AG20443 (cell line): ENCODE results near the gene RTEL1.
"Not testable (repeated sequence)": the region's sequence is repeated elsewhere in the genome, so short reads cannot be mapped to it uniquely, and the experiment has no call there.

Experiments used
- DNase-seq: peaks from one replicate; pipeline ENCODE4 v3.0.0; 2012; ENCODE audit warnings: low spot score, mixed read lengths

The RTEL1 gene

DNA sequence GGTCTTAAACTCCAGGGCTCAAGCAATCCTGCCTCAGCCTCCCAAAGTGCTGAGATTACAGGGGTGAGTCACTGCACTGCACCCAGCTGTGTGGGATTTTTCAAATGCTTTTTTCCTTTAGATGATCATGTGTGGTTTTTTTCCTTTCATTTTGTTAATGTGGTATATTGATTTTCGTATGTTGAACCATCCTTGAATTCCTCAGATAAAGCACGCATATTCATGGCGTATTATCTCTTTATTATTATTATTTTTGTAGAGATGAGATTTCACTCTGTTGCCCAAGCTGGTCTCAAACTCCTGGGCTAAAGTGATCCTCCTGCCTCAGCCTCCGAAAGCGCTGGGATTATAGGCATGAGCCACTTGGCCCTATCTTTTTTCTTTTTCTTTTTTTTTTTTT is 56.7 kb downstream of the RTEL1 start:
- no peak for DNase-seq

DNA sequence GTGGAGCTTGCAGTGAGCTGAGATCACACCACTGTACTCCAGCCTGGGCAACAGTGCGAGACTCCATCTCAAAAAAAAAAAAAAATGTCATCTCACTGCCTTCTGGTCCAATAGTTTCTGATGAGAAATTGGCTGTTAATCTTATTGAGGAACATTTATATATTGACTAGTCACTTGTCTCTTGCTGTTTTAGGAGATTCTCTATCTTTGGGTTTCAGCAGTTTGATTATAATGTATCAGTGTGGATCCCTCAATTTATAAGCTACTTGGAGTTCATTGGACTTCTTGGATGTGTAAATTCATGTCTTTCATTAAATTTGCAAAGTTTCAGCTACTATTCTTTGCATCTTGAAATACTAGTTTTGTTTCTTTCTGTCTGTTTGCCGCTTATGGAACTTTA is 60.9 kb downstream of the RTEL1 start:
- DNase-seq = no peak

DNA sequence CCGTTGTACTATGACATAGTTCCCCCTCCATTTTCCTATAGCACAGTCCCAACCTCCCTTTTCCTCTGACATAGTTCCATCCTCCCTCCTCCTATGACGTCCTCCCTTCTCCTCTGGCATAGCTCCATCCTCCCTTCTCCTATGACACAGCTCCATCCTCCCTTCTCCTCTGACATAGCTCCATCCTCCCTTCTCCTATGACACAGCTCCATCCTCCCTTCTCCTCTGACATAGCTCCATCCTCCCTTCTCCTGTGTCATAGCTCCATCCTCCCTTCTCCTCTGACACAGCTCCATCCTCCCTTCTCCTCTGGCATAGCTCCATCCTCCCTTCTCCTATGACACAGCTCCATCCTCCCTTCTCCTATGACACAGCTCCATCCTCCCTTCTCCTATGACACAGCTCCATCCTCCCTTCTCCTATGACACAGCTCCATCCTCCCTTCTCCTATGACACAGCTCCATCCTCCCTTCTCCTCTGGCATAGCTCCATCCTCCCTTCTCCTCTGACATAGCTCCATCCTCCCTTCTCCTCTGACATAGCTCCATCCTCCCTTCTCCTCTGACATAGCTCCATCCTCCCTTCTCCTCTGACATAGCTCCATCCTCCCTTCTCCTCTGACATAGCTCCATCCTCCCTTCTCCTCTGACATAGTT is 65.0 kb downstream of the RTEL1 start:
- DNase-seq = not testable (repeated sequence)

DNA sequence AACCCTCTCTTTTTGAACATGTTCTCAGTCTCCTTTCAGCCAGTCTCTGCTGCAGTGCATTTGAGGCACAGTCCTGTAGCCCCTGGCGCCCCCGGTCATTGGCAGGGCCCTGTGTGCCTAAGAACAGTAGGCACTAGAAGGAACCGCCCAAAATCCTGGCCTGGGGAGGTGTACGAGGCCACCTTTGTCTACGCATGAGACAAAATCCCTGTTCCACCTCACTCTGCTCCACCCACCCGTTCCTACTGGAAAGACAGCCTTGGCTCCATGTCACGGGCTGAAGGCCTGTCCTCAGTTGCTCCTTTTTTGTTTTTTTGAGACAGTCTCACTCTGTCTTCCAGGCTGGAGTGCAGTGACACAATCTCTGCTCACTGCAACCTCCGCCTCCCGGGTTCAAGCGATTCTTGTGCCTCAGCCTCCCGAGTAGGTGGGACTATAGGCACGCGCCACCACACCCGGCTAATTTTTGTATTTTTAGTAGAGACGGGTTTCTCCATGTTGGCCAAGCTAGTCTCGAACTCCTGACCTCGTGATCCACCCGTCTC is 72.1 kb downstream of the RTEL1 start:
- not testable (repeated sequence) for DNase-seq

DNA sequence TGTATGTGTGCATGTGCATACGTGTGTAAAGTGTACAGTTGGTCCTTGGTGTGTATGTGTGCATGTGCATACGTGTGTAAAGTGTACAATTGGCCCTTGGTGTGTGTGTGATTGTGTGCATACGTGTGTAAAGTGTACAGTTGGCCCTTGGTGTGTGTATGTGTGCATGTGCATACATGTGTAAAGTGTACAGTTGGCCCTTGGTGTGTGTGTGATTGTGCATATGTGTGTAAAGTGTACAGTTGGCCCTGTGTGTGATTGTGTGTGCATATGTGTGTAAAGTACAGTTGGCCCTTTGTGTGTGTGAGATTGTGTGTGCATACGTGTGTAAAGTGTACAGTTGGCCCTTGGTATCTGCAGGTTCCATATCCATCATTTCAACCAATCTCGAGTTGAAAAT is 73.3 kb downstream of the RTEL1 start:
- DNase-seq = no peak

DNA sequence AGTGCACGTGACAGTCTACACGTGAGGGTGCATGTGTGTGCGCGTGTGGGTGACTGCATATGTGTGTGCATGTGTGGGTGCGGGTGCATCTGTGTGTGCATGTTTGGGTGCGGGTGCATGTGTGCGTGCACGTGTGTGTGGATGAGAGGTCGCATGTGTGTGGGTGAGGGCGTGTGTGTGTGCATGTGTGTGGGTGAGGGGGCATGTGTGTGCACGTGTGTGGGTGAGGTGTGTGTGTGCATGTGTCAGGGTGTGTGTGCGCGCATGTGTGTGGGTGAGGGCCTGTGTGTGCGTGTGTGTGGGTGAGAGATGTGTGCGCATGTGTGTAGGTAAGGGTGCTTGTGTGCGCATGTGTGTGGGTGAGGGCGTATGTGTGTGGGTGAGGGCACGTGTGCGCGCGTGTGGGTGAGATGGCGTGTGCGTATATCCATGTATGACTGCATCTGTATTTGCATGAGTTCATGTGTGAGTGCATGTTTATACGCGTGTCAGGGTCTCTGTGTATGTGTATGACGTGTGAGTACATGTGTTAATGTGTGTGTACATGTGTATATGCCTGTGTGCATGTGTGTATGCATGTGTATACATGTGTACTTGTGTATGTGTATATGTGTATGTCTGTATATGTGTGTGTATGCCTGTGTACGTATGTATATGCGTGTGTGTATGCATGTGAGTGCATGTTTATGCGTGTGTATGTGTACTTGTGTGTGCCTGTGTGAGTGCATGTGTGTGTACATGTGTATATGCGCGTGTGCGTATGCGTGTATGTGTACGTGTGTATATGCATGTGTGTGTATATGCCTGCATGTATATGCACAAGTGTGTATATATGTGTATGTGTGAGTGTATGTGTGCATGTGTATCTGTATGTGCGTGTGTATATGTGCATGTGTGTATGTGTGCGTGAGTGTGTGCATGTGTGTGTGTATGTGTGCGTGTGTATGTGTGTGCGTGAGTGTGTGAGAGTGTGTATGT is 74.3 kb downstream of the RTEL1 start:
- DNase-seq = no peak

DNA sequence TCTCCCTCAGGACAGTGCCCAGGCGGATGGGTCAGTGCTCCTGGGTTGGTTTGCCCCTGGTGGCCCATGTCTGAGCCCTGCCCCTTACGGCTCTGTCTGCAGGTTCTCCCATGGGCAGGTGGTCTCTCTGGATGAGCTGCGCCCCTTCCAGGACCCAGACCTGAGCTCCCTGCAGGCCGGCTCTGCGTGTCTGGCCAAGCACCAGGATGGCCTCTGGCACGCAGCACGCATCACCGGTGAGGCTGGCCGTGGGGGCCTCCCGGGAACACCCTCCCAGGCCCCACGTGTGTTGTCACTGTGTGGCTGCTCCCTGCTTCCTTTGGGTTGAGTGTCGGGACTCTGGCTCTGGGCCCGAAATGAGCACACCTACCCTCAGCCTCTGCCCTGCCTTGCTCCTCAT is 75.0 kb downstream of the RTEL1 start:
- no peak for DNase-seq

DNA sequence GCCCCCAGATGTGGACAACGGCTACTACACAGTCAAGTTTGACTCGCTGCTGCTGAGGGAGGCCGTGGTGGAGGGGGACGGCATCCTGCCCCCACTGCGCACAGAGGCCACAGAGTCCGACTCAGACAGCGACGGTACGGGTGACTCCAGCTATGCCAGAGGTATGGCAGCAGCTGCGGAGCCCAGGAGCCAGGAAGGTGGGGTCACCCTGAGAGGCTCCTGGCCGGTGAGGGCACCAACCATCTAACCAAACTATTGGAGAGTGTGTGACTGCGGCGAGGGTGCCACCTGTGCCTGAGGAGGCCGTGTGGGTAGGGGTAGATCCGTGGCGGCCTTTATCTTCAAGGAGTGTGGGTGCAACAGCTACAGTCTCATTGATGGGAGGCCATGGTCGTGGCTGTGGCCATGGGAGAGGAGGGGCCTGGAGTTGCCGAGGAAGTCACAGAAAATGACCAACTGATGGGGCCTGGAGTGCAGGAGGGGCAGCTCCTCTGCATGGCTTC is 75.5 kb downstream of the RTEL1 start:
- DNase-seq = no peak

DNA sequence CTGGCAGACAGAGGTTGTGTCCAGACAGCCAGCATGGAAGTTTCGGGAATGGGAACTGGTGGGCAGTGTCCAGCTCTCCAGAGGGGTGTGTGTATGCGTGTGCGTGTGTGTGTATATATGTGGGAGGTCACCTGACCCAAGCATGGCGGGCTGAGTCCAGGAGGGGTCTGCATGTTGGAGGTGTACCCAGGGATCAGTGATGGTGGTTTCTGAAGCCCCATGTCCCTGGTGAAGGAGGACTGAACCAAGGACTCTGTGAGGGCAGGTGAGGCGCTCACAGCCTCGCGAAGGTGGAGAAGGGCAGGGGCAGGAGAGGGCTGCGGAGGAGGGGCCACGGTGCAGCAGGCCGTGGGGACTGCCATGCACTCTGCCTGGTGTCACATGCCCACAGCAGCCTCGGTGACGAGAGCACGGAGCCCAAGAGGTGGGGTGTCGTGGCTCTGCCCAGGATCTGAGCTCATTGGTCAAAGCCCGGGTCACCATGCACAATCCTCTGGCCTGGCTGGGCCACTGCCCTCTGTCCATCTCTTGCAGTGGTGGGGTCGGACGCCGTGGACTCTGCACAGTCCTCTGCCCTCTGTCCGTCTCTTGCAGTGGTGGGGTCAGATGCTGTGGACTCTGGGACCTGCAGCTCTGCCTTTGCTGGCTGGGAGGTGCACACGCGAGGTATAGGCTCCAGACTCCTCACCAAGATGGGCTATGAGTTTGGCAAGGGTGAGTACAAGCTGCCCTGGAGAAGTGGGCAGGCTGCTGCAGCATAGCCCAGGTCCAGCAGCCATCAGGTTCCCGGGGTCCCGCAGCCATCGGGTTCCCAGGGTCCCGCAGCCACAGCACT is 76.2 kb downstream of the RTEL1 start:
- DNase-seq = no peak

DNA sequence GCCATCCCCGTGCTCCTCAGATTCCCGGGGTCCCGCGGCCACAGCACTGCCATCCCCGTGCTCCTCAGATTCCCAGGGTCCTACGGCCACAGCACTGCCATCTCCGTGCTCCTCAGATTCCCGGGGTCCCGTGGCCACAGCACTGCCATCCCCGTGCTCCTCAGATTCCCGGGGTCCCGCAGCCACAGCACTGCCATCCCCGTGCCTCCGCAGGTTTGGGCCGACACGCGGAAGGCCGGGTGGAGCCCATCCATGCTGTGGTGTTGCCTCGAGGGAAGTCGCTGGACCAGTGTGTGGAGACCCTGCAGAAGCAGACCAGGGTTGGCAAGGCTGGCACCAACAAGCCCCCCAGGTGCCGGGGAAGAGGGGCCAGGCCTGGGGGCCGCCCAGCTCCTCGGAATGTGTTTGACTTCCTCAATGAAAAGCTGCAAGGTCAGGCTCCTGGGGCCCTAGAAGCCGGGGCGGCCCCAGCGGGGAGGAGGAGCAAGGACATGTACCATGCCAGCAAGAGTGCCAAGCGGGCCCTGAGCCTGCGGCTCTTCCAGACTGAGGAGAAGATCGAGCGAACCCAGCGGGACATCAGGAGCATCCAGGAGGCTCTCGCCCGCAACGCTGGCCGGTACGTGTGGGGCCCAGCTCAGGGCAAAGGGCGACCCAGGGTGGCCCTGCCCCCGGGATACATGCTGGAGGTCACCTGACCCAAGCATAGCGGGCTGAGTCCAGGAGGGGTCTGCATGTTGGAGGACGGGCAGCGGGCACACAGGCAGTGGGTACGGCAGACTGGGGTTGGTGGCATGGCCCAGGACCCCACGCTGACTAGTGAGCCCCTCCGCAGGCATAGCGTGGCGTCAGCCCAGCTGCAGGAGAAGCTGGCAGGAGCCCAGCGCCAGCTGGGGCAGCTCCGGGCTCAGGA is 77.1 kb downstream of the RTEL1 start:
- no peak for DNase-seq

DNA sequence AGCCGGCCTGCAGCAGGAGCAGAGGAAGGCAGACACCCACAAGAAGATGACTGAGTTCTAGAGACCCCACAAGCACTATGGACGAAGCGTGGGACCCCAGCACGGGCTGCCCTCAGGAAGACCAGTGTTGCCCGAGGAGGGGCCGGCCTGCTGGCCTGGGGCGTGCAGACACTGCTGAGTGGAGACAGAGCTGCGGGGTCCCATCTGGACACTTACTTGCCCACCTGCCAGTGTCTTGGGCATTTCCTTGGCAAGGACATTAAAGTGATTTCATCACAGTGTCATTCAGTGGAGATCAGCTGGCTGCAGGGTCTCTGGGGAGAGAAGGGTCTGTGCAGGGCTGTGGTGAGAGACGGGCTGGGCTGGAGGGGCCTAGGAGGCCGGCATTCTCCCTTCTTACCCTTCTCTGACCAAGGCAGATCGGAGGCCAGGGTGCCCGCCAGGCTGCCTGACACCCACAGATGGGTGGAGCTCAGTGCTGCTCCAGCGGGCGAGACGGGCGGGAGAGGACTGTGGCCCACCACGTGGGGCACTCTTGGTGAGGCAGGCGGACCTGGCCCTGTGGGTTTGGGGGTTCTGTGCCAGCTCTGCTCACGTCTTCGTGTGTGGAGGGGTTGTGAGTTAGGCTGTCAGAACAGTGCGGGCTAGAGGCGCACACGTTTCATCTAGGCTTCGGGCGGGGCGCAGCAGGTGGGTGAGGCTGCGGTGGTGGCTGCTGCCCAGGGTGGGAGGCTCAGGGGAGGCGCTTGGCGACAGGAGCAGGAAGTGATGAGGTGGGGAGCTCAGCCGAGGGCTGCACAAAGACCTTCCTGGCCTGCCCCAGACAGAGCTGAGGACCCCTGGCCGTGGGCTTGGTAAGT is 78.0 kb downstream of the RTEL1 start, which contains the start of gene LIME1:
TSS of gene LIME1 (plus strand) at position 806 of the 860 bp plus-strand sequence. CDS start 886 bp downstream, outside the sequence.
- no peak for DNase-seq

DNA sequence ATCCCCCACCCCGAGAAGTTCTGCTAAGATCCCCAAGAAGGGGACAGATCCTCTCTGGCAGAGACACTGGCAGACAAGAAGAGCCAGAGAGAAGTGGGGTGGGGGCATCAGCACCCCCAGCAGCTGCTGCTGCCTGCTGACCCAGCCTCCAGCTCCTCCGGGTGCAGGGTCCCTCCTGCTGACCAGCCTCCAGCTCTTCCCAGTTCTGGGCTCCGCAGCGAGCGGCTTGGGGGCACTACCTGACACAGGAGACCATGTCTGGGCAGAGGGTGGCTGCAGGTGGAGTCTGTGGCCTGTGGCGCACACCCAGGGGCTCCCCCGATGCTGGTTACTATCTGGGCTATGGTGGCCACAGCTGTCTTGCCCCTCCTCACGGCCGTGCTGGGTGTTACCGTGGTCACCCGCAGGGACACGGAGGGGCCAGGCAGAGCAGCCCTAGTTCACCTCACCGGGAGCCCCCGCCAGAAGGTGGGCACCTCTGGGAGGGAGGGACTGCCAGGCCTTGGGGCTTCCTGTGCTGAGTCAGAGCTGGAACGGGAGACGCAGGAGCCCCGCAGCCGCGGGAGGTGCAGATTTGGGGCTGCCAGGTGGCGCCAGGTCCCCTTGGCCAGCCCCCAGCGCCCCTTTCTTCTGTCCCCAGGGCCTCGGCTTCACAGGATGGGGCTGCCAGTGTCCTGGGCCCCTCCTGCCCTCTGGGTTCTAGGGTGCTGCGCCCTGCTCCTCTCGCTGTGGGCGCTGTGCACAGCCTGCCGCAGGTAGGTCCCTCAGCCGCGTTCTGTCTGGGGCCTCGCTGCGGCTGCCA is 79.0 kb downstream of the RTEL1 start:
- no peak for DNase-seq

DNA sequence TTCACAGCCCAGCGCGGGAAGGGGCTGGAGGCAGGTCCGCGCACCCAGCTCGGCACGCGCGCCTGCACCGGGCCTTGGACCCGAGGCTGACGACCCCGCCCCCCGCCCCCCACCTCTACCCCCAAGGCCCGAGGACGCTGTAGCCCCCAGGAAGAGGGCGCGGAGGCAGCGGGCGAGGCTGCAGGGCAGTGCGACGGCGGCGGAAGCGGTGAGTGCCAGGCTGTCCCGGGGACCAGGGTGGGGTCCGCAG is 79.5 kb downstream of the RTEL1 start:
- DNase-seq = no peak

DNA sequence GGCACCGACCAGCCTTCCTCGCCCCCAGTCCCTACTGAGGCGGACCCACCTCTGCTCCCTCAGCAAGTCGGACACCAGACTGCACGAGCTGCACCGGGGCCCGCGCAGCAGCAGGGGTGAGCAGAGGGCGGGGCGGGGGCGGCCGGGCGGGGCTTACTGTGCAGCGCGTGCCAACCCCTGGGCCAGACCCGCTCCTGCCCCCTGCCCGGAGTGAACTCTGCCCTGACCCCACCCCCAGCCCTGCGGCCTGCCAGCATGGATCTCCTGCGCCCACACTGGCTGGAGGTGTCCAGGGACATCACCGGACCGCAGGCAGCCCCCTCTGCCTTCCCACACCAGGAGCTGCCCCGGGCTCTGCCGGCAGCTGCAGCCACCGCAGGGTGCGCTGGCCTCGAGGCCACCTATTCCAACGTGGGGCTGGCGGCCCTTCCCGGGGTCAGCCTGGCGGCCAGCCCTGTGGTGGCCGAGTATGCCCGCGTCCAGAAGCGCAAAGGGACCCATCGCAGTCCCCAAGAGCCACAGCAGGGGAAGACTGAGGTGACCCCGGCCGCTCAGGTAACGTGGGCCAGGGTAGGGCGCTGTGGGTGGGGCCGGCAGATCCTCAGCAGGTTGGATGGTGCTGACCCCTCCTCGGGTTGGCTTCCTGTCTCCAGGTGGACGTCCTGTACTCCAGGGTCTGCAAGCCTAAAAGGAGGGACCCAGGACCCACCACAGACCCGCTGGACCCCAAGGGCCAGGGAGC is 80.0 kb downstream of the RTEL1 start:
- DNase-seq = no peak

DNA sequence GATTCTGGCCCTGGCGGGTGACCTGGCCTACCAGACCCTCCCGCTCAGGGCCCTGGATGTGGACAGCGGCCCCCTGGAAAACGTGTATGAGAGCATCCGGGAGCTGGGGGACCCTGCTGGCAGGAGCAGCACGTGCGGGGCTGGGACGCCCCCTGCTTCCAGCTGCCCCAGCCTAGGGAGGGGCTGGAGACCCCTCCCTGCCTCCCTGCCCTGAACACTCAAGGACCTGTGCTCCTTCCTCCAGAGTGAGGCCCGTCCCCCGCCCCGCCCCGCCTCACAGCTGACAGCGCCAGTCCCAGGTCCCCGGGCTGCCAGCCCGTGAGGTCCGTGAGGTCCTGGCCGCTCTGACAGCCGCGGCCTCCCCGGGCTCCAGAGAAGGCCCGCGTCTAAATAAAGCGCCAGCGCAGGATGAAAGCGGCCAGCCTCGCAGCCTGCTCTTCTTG is 80.6 kb downstream of the RTEL1 start:
- DNase-seq = no peak

DNA sequence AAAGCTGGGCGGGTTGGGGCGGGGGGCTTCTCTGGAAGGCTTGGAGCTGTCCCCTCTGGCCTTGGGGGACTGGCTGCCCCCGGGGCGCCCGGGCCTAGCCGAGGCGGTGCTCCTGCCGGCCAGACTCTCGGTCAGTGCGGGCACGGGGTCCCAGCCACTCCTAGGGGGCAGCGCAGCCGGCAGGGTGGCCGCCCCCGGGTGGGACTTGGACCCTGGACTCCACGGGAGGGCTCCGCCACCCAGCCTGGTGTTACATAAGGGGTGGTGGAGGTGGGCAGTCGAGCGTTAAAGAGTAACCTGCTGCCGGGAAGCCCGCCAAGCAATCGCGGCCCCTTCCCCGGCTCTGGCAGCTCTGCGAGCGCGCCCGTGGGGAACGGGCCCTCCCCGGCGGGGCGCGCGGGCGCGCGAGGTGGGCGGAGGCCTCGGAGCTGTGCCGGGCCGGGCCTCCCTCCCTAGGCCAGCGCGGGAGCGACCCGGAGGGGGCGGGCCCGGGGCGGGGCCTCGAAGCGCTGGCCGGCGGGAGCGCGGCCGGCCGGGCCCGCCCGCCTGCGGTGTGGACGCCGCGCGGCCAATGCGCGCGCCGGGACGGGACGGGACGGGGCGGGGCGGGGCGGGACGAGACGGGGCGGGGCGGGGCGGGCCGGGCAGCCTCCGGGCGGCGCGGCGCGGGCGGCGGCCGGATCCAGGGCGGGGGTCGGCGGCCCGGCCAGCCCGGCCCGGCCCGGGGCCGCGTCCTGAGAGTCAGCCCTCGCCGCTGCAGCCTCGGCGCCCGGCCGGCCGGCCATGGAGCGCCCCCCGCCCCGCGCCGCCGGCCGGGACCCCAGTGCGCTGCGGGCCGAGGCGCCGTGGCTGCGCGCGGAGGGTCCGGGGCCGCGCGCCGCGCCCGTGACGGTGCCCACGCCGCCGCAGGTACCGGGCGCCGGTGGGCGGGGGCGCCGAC is 81.3 kb downstream of the RTEL1 start, which contains the start of gene SLC2A4RG:
TSS of gene SLC2A4RG (plus strand) at position 647 of the 940 bp plus-strand sequence. CDS start at position 784, 137 bp downstream.
- DNase-seq = peak; percentile 100

DNA sequence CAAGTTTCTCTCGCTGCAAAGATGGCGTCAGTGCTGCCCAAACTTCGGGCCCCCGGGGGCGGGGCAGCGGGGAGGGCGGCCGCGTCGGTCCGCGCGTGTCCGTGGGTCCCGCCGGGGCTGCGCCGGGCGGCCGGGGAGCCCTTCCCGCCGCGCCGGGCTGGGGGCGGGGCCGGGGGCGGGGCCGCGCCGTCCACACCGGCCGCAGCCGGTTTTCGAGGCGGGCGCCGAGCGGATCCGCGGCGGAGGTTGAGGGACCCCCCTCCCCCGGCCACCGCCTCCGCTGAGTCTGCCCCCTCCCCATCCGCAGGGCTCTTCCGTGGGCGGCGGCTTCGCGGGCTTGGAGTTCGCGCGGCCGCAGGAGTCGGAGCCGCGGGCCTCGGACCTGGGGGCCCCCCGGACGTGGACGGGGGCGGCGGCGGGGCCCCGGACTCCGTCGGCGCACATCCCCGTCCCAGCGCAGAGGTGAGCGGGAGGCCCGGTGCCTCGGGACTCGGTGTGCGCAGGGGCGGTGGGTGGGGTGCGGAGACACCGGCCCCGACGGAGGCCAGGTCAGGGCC is 82.0 kb downstream of the RTEL1 start:
- peak; percentile 87 for DNase-seq
